HG03108 (cell line): Measurements from ENCODE around the gene CATSPER1.

Experiments
- ATAC-seq: cut with Tn5 transposase; IDR thresholded peaks from one replicate; pipeline ENCODE4 v1.9.1; 2021; ENCODE audit warnings: moderate library complexity; ENCODE audit not compliant: unreplicated experiment

The CATSPER1 gene

GRCh38 chr11:66026017-66026529 is at the start of gene CATSPER1:
Gene CATSPER1, minus strand, starts transcription at chr11:66026479. Its CDS starts 100 bp downstream, at chr11:66026379.
- ATAC-seq: no peak

GRCh38 chr11:66075273-66075672 is 49.0 kb upstream of the CATSPER1 start:
- ATAC-seq: no peak

- ATAC-seq: no peak
Observed at GRCh38 chr11:66073669-66074068, 47.4 kb upstream of the CATSPER1 start.

- ATAC-seq: no peak
Observed at GRCh38 chr11:66072518-66072917, 46.2 kb upstream of the CATSPER1 start.

GRCh38 chr11:66072081-66072480 is 45.8 kb upstream of the CATSPER1 start:
- ATAC-seq: no peak

- no peak for ATAC-seq
Observed at GRCh38 chr11:66071381-66071801, 45.1 kb upstream of the CATSPER1 start.

GRCh38 chr11:66070604-66071380 is 44.5 kb upstream of the CATSPER1 start:
- ATAC-seq: peak; percentile 10

GRCh38 chr11:66069715-66070603 is 43.7 kb upstream of the CATSPER1 start, which contains the start of gene PACS1:
Gene PACS1, plus strand, starts transcription at chr11:66070272. Its CDS starts 215 bp downstream, at chr11:66070487.
- ATAC-seq: peak; percentile 33

GRCh38 chr11:66068923-66069714 is 42.8 kb upstream of the CATSPER1 start:
- ATAC-seq: peak; percentile 6

GRCh38 chr11:66068154-66068821 is 42.0 kb upstream of the CATSPER1 start:
- no peak for ATAC-seq

- no peak for ATAC-seq
Observed at GRCh38 chr11:66067640-66068039, 41.4 kb upstream of the CATSPER1 start.

- ATAC-seq: no peak
Observed at GRCh38 chr11:66066751-66067150, 40.5 kb upstream of the CATSPER1 start.

GRCh38 chr11:66064571-66064970 is 38.3 kb upstream of the CATSPER1 start:
- no peak for ATAC-seq

GRCh38 chr11:66063900-66064299 is 37.6 kb upstream of the CATSPER1 start:
- no peak for ATAC-seq

- ATAC-seq: no peak
Observed at GRCh38 chr11:66062408-66062807, 36.1 kb upstream of the CATSPER1 start.

- ATAC-seq: no peak
Observed at GRCh38 chr11:66061268-66061667, 35.0 kb upstream of the CATSPER1 start.

GRCh38 chr11:66059966-66060680 is 33.8 kb upstream of the CATSPER1 start:
- no peak for ATAC-seq

GRCh38 chr11:66056501-66056900 is 30.2 kb upstream of the CATSPER1 start:
- no peak for ATAC-seq

GRCh38 chr11:66055021-66055420 is 28.7 kb upstream of the CATSPER1 start:
- ATAC-seq: no peak

GRCh38 chr11:66052664-66052982 is 26.3 kb upstream of the CATSPER1 start:
- ATAC-seq: no peak
